HG03469 (cell line): ENCODE results near the gene WNT7B.

Experiments
- ATAC-seq: cut with Tn5 transposase; IDR thresholded peaks from one replicate; pipeline ENCODE4 v1.9.1; 2021; ENCODE audit warnings: mild to moderate bottlenecking, moderate library complexity, moderate number of reproducible peaks; ENCODE audit not compliant: unreplicated experiment

Gene WNT7B

GRCh38 chr22:45997077-45997776, 20.3 kb upstream of the WNT7B start:
- no peak for ATAC-seq

GRCh38 chr22:45996241-45997076, 19.5 kb upstream of the WNT7B start:
- no peak for ATAC-seq

- ATAC-seq: no peak
Measured at GRCh38 chr22:45995405-45996101, 18.6 kb upstream of the WNT7B start.

GRCh38 chr22:45994491-45995404, 17.8 kb upstream of the WNT7B start:
- ATAC-seq: no peak

- ATAC-seq: no peak
Measured at GRCh38 chr22:45993841-45994240, 16.9 kb upstream of the WNT7B start.

GRCh38 chr22:45993143-45993692, 16.3 kb upstream of the WNT7B start:
- no peak for ATAC-seq

- ATAC-seq: no peak
Measured at GRCh38 chr22:45992737-45993136, 15.8 kb upstream of the WNT7B start.

- ATAC-seq: no peak
Measured at GRCh38 chr22:45991098-45991497, 14.1 kb upstream of the WNT7B start.

- ATAC-seq: no peak
Measured at GRCh38 chr22:45987136-45987861, 10.3 kb upstream of the WNT7B start.

- no peak for ATAC-seq
Measured at GRCh38 chr22:45984316-45984916, 7.5 kb upstream of the WNT7B start.

GRCh38 chr22:45983797-45984196, 6.8 kb upstream of the WNT7B start:
- no peak for ATAC-seq

GRCh38 chr22:45980761-45981160, 3.8 kb upstream of the WNT7B start:
- no peak for ATAC-seq

GRCh38 chr22:45980268-45980570, 3.3 kb upstream of the WNT7B start:
- no peak for ATAC-seq

- no peak for ATAC-seq
Measured at GRCh38 chr22:45978275-45978713, 1.3 kb upstream of the WNT7B start.

- no peak for ATAC-seq
Measured at GRCh38 chr22:45977551-45978274, 751 bp upstream of the WNT7B start.

GRCh38 chr22:45976254-45977002, 534 bp downstream of the WNT7B start:
- ATAC-seq: no peak

GRCh38 chr22:45975164-45976161, 1.5 kb downstream of the WNT7B start:
- no peak for ATAC-seq
